Muscle layer of duodenum (tissue), 2 donors: ENCODE results near the gene ERVFRD-1.
"Not testable (repeated sequence)": the region's sequence is repeated elsewhere in the genome, so short reads cannot be mapped to it uniquely, and the experiment has no call there.

Source experiments
- H3K27ac ChIP-seq: one replicate; pipeline ENCODE4 v1.7.0; 2013; ENCODE audit warnings: mild to moderate bottlenecking, low read length
- H3K27me3 ChIP-seq: one replicate; pipeline ENCODE4 v1.7.0; 2013; ENCODE audit warnings: low read depth, mild to moderate bottlenecking, control low read depth, low read length
- H3K36me3 ChIP-seq, 2 donors: one replicate each; pipeline ENCODE4 v1.7.0; 2013; ENCODE audit warnings: low read length in 2 of 2, control low read depth in 1 of 2, mild to moderate bottlenecking in 1 of 2; ENCODE audit not compliant: insufficient read depth in 2 of 2, control insufficient read depth in 1 of 2
- H3K4me1 ChIP-seq, 2 donors: one replicate each; pipeline ENCODE4 v1.7.0; 2013; ENCODE audit warnings: low read length in 2 of 2, mild to moderate bottlenecking in 2 of 2, control low read depth in 1 of 2, moderate library complexity in 1 of 2; ENCODE audit not compliant: insufficient read depth in 2 of 2, control insufficient read depth in 1 of 2
- H3K4me3 ChIP-seq, 2 donors: one replicate each; pipeline ENCODE4 v1.7.0; 2013; ENCODE audit warnings: low read length in 2 of 2, low read depth in 1 of 2, mild to moderate bottlenecking in 1 of 2
- H3K9me3 ChIP-seq, 2 donors: one replicate each; pipeline ENCODE4 v1.7.0; 2013; ENCODE audit warnings: low read length in 2 of 2, control low read depth in 1 of 2, mild to moderate bottlenecking in 1 of 2; ENCODE audit not compliant: control insufficient read depth in 1 of 2
- donor health status: healthy.

ERVFRD-1 gene

GRCh38 chr6:11097476-11097875 is 14.0 kb downstream of the ERVFRD-1 start:
- peaks cover 4 to 6% of the 10 kb centered on the region in 2 donors for H3K4me1 ChIP-seq
- H3K4me3 ChIP-seq, result no peak overlapping the region
- peaks cover 0 to 10% of the 10 kb centered on the region in 2 donors for H3K36me3 ChIP-seq
- H3K9me3 ChIP-seq, result peaks cover 0 to 3% of the 10 kb centered on the region in 2 donors
- H3K27me3 ChIP-seq, result no peaks in the 10 kb centered on the region
- no peak overlapping the region for H3K27ac ChIP-seq

DNA sequence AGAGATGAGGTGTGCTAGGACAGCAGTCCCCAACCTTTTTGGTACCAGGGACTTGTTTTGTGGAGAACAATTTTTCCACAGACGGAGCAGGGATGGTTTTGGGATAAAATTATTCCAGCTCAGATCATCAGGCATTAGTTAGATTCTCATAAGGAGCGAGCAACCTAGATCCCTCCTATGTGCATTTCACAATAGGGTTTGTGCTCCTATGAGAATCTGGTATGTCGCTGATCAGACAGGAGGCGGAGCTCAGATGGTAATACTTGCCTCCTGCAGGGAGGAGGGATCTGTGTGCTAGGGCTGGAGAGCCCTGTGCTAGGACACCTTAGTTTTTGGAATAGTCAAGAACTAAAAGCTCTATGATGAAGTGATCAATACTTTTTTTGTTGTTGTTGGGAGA is 15.4 kb downstream of the ERVFRD-1 start:
- no peak overlapping the region for H3K27ac ChIP-seq
- no peak overlapping the region for H3K4me3 ChIP-seq

DNA sequence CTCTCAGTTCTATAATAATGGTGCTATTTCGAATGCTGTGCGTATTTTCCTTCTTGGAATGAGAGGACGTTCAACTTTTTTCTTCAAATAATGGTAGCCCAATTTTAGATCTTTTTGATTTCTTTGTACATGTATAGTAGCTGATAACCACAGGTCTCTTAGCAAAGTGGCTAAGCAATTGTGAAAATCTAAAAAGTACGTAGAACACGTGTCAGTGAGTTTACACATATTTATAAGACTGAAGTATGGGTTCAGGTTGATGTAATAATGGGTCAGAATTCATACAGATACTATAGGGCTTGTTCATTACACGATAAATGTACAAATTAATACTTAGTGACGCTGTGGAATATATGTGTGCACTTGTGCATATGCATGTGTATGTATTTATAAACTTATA is 16.6 kb downstream of the ERVFRD-1 start:
- no peaks in the 10 kb centered on the region for H3K27me3 ChIP-seq
- peaks cover 4 to 6% of the 10 kb centered on the region in 2 donors for H3K4me1 ChIP-seq
- peak overlapping the region; percentile 79 to 88 for H3K4me3 ChIP-seq
- peaks cover 0 to 4% of the 10 kb centered on the region in 2 donors for H3K36me3 ChIP-seq
- no peaks in the 10 kb centered on the region for H3K9me3 ChIP-seq
- H3K27ac ChIP-seq, result no peak overlapping the region

More for the DNA sequence above, 15.4 kb downstream of the ERVFRD-1 start:
- Histone ChIP-seq H3K4me1 (peaks cover 4 to 6% of the 10 kb centered on the region in 2 donors), H3K36me3 (peaks cover 0 to 10% of the 10 kb centered on the region in 2 donors), H3K27me3 (no peaks in the 10 kb centered on the region), H3K9me3 (peaks cover 0 to 3% of the 10 kb centered on the region in 2 donors)

DNA sequence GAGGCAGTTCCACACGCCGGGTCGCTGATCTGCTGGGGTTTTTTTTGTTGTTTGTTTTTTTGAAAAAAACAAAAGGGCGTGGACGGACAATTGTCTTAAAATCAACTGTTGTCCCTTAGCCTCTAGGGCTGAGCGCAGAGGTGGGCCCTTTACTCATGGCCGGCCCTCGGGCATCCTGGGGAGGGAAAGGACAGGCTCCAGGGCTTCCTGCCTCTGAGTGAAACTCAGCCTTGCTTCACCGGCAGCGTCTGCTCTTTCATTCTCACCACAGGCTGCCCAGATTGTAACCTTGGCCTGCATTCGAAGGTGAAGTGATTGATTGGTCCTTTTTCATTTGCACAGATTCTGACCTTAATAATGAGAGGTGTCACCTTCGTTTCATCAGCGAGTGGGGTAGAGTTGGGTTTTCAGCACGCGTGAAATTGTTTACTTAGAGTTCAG is 17.1 kb downstream of the ERVFRD-1 start:
- peak overlapping the region; percentile 77 for H3K27ac ChIP-seq
- H3K9me3 ChIP-seq, result no peaks in the 10 kb centered on the region
- H3K27me3 ChIP-seq, result no peaks in the 10 kb centered on the region
- H3K4me1 ChIP-seq, result peaks cover 4 to 6% of the 10 kb centered on the region in 2 donors
- peak overlapping the region; percentile 79 to 88 for H3K4me3 ChIP-seq
- peaks cover 0 to 4% of the 10 kb centered on the region in 2 donors for H3K36me3 ChIP-seq

- no peaks in the 10 kb centered on the region for H3K27me3 ChIP-seq
- peaks cover 0 to 4% of the 10 kb centered on the region in 2 donors for H3K36me3 ChIP-seq
- H3K9me3 ChIP-seq, result no peaks in the 10 kb centered on the region
- H3K4me1 ChIP-seq, result peaks cover 4 to 6% of the 10 kb centered on the region in 2 donors
- H3K27ac ChIP-seq, result peak within 1 kb of the TSS; percentile 77
- peak within 1 kb of the TSS; percentile 79 to 88 for H3K4me3 ChIP-seq
Observed at GRCh38 chr6:11093626-11094410, 17.7 kb downstream of the ERVFRD-1 start, which contains the start of gene SMIM13. Gene SMIM13, plus strand, starts transcription at chr6:11093834. Its CDS starts 480 bp downstream, at chr6:11094314.

DNA sequence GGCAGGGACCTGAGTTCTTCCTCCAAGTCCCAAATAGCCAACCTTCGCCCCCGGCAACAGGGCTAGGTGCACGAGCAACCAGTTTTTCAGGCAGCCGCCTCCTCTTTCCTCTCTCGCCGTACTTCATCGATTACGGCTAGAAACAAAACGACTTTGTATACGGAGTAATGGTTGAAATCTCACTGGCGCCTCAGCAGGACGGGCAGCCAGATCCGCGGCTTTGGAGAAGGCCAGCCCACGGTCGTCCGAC is 18.2 kb downstream of the ERVFRD-1 start:
- H3K4me3 ChIP-seq, result peak overlapping the region; percentile 74 to 79
- H3K27me3 ChIP-seq, result no peaks in the 10 kb centered on the region
- no peaks in the 10 kb centered on the region for H3K9me3 ChIP-seq
- peaks cover 4 to 6% of the 10 kb centered on the region in 2 donors for H3K4me1 ChIP-seq
- H3K36me3 ChIP-seq, result peaks cover 0 to 4% of the 10 kb centered on the region in 2 donors
- H3K27ac ChIP-seq, result peak overlapping the region; percentile 76

DNA sequence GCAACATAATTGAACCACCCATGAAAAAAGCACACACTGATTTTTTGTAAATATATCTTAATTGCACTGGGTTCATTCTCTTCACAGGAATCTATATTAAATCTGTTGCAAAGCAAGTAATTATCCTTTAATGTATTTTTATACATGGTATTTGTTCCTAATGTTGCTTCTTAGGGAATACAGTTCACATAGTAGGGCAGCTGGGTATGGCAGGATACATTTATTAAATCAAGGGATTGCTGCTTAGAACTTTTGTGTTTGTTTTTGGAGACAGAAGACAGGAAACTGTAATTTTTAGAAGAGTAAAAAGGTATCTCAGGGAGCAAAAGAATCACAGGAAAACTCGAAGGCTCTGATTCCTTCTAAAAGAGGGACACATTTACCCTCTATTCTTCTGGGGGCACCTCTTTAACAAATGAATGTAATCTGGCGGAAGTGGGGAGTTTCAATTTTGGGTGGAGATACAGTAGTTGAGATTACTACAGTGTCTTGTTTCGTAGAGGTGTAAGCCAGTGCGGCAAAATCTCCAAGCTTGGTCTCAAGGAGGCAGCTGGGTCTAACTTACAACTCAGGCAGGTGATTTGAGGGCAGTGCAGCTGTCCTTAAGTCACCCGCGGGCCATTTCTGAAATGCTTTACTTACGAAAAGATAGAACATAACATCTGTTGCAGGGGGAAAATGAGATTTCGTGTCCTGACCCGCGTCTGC is 18.7 kb downstream of the ERVFRD-1 start:
- H3K4me3 ChIP-seq, result peak overlapping the region; percentile 74 to 79
- no peaks in the 10 kb centered on the region for H3K9me3 ChIP-seq
- peak overlapping the region; percentile 76 for H3K27ac ChIP-seq
- H3K4me1 ChIP-seq, result peaks cover 4 to 6% of the 10 kb centered on the region in 2 donors
- no peaks in the 10 kb centered on the region for H3K27me3 ChIP-seq
- peaks cover 0 to 4% of the 10 kb centered on the region in 2 donors for H3K36me3 ChIP-seq

GRCh38 chr6:11091141-11091540 is 20.4 kb downstream of the ERVFRD-1 start:
- not testable (repeated sequence) for H3K27me3 ChIP-seq, H3K9me3 ChIP-seq, H3K4me1 ChIP-seq, H3K27ac ChIP-seq, H3K36me3 ChIP-seq, H3K4me3 ChIP-seq

- no peaks in the 10 kb centered on the region for H3K27me3 ChIP-seq
- peaks cover 0 to 4% of the 10 kb centered on the region in 2 donors for H3K36me3 ChIP-seq
- no peak overlapping the region for H3K4me3 ChIP-seq
- peaks cover 2 to 4% of the 10 kb centered on the region in 2 donors for H3K4me1 ChIP-seq
- H3K9me3 ChIP-seq, result no peaks in the 10 kb centered on the region
- no peak overlapping the region for H3K27ac ChIP-seq
Observed at GRCh38 chr6:11089695-11090094, 21.8 kb downstream of the ERVFRD-1 start.

DNA sequence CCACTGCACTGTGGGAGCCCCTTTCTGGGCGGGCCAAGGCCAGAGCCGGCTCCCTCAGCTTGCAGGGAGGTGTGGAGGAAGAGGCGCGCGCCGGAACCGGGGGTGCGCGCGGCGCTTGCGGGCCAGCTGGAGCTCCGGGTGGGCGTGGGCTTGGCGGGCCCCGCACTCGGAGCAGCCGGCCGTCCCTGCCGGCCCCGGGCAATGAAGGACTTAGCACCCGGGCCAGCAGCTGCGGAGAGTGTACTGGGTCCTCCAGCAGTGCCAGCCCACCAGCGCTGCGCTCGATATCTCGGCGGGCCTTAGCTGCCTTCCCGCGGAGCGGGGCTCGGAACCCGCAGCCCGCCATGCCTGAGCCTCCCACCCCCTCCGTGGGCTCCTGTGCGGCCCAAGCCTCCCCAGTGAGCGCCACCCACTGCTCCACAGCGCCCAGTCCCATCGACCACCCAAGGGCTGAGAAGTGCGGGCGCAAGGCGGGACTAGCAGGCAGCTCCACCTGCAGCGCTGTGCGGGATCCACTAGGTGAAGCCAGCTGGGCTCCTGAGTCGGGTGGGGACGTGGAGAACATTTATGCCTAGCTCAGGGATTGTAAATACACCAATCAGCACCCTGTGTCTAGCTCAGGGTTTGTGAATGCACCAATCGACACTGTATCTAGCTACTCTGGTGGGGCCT is 24.2 kb downstream of the ERVFRD-1 start:
- H3K4me1 ChIP-seq, H3K36me3 ChIP-seq, H3K27me3 ChIP-seq, H3K27ac ChIP-seq, H3K4me3 ChIP-seq, H3K9me3 ChIP-seq: not testable (repeated sequence)

GRCh38 chr6:11085758-11086435 is 25.6 kb downstream of the ERVFRD-1 start:
- Histone ChIP-seq H3K4me3 (no peak overlapping the region), H3K4me1 (no peaks in the 10 kb centered on the region), H3K36me3 (no peaks in the 10 kb centered on the region), H3K9me3 (no peaks in the 10 kb centered on the region), H3K27ac (no peak overlapping the region), H3K27me3 (no peaks in the 10 kb centered on the region)
